ENCODE results near the gene MYH14. TPM values are rescaled to one million over a fixed set of nuclear protein-coding genes. Genes with fewer than 3 reads are reported as not detected.

The MYH14 gene
- total RNA-seq, 2 experiments from 2014 or later = not detected

- TF ChIP-seq CTCF (IDR thresholded peaks at IDR 0.05) = no peak
- Mint-ChIP-seq H3K36me3 (ENCODE audit: low read depth) (peaks cover 36% of the 10 kb centered on the region), H3K4me1 (ENCODE audit: low read depth) (peaks cover 63% of the 10 kb centered on the region), H3K27ac (peak overlapping the region; percentile 96), H3K9me3 (peaks cover 3% of the 10 kb centered on the region), H3K27me3 (no peaks in the 10 kb centered on the region), H3K4me3 (peak overlapping the region; percentile 80)
- POLR2A ChIA-PET = interaction anchor here (1.0 kb wide), 1 partner anchor 53 kb away, joined by 3 read pairs; no protein-coding TSS in a partner anchor
- CTCF ChIA-PET = interaction anchor here (0.9 to 1.4 kb wide), 2 partner anchors 10 to 101 kb away, joined by 4 read pairs; no protein-coding TSS in a partner anchor
- DNase-seq (no peak), ATAC-seq (no peak)
- intact Hi-C loops (cut with micrococcal nuclease) = no loop called here
Observed at GRCh38 chr19:50359328-50359818, 156.0 kb downstream of the MYH14 start.

Other genes with a start within 250 kb of the MYH14 start
- not detected for gene SIGLEC11, start 242.4 kb upstream of the MYH14 start, total RNA-seq
- gene VRK3, start 178.2 kb upstream of the MYH14 start, total RNA-seq = 10 to 100 TPM; 37.4 to 38.0 TPM
- 1 to 10 TPM; 8.9 to 9.2 TPM for gene ZNF473, start 177.6 kb upstream of the MYH14 start, total RNA-seq
- not detected for gene IZUMO2, start 40.3 kb upstream of the MYH14 start, total RNA-seq
- under 1 TPM; 0.77 to 0.81 TPM for gene KCNC3, start 125.8 kb downstream of the MYH14 start, total RNA-seq
- gene NAPSA, start 162.0 kb downstream of the MYH14 start, total RNA-seq = 10 to 100 TPM; 18.3 to 20.0 TPM
- 10 to 100 TPM; 50.9 to 52.3 TPM for gene NR1H2, start 172.8 kb downstream of the MYH14 start, total RNA-seq
- 100 to 1,000 TPM; 214 to 215 TPM for gene POLD1, start 180.7 kb downstream of the MYH14 start, total RNA-seq
- gene SPIB, start 215.3 kb downstream of the MYH14 start, total RNA-seq = 1 to 10 TPM in 1 of 2 experiments, under 1 TPM in 1; 0.68 to 1.5 TPM
- gene MYBPC2, start 229.3 kb downstream of the MYH14 start, total RNA-seq = under 1 TPM; 0.11 to 0.59 TPM